ENCODE measurements around the gene TSSK6. TPM values are rescaled to one million over a fixed set of nuclear protein-coding genes. Genes with fewer than 3 reads are reported as not detected.
A peak's percentile ranks its signal among the peaks of the same experiment; 100 is the strongest.

Gene TSSK6
- total and polyA plus RNA-seq, 2 donors = 1.2 to 3.0 TPM

DNA sequence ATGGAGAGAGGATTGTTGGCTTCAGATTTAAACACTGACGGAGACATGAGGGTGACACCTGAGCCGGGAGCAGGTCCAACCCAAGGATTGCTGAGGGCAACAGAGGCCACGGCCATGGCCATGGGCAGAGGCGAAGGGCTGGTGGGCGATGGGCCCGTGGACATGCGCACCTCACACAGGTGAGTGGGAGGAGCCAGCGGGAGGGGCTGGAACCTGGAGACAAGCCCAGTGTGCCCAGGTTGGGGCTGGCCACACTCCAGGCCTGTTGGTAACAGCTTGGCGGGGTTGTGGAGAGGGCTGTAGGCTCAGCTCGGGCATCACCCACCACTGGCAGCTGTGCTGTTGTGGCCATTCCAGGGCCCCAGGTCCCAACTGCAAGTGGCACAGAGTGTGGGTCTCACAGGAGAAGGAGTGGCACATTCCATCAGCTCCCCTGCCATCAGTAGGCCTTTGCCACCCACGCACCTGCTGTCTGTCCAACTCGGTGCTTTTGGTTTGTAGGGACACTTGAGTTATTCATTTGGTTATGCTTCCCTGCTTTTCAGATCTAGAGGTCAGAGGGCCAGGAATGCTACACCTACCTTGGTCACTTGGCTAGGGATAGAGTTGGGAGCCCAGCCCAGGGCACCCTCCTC, 49.8 kb downstream of the TSSK6 start:
- Histone ChIP-seq H3K27ac (ENCODE audit: low read depth in 1 of 2, low read length in 1 of 2) (no peak overlapping the region), H3K4me3 (ENCODE audit: low read length in 2 of 2) (no peak overlapping the region)

DNA sequence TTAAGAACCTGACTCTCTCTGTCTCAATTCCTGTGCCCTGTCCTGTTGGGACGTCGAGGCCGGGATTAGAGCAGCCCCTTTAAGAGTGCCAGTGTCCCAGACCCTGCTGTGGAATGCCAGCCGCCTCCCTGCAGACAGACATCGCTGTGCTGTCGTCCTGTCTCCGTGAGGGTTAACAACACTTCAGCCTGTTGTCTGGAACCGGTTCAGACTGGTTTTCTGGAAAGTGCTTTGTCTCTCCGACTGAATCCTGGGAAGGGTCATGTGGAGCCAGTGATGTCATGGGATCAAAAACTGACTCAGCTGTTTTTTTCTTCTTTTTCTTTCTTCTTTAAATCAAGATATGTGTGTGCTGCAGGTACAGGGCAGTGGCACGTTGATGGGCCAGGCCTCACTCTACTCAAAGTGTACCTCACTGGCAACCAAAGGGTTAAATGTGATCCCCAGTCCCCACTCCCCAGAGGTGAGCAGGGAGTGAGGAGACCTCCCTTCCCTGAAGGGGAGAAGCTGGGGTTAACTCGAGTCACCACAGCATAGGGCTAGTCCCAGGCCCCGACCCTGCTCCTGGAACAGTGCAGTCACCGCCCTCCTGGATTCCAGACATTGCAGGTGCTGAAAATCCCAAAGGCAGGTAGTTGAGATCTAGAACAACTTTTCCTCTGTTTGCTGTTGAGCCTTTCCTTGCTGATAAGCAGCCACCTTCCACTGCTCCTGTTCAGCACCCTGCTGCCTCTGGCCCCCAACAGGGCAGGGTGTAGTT, 50.8 kb downstream of the TSSK6 start:
- Histone ChIP-seq H3K9me3 (ENCODE audit: control insufficient read depth in 2 of 2, insufficient read depth in 1 of 2, low read length in 1 of 2) (peaks cover 16 to 35% of the 10 kb centered on the region in 2 donors), H3K27ac (ENCODE audit: low read depth in 1 of 2, low read length in 1 of 2) (peak overlapping the region in 1 of 2 donors; percentile 46), H3K36me3 (ENCODE audit: control insufficient read depth in 2 of 2, insufficient read depth in 2 of 2, low read length in 1 of 2) (peaks cover 40 to 51% of the 10 kb centered on the region in 2 donors), H3K27me3 (ENCODE audit: control insufficient read depth in 2 of 2, insufficient read depth in 1 of 2, low read length in 1 of 2) (no peaks in the 10 kb centered on the region), H3K4me3 (ENCODE audit: low read length in 2 of 2) (no peak overlapping the region), H3K4me1 (ENCODE audit: control insufficient read depth in 2 of 2, insufficient read depth in 2 of 2, low read length in 2 of 2) (peaks cover 37 to 53% of the 10 kb centered on the region in 2 donors)
- 93% methylated on average over 13 of the region's 13 CpGs for WGBS
- DNase-seq (ENCODE audit: low read depth in 6 of 9, low spot score in 9 of 9) = no peak

More for the DNA sequence above, 49.8 kb downstream of the TSSK6 start:
- Histone ChIP-seq H3K9me3 (ENCODE audit: control insufficient read depth in 2 of 2, insufficient read depth in 1 of 2, low read length in 1 of 2) (peaks cover 16 to 30% of the 10 kb centered on the region in 2 donors), H3K4me1 (ENCODE audit: control insufficient read depth in 2 of 2, insufficient read depth in 2 of 2, low read length in 2 of 2) (peaks cover 27 to 43% of the 10 kb centered on the region in 2 donors), H3K36me3 (ENCODE audit: control insufficient read depth in 2 of 2, insufficient read depth in 2 of 2, low read length in 1 of 2) (peaks cover 41 to 51% of the 10 kb centered on the region in 2 donors), H3K27me3 (ENCODE audit: control insufficient read depth in 2 of 2, insufficient read depth in 1 of 2, low read length in 1 of 2) (no peaks in the 10 kb centered on the region)
- no peak for DNase-seq (ENCODE audit: low read depth in 6 of 9, low spot score in 9 of 9)
- WGBS = 98% methylated on average over 12 of the region's 12 CpGs

Other genes starting within 250 kb of the TSSK6 start
- 0.09 TPM for gene TM6SF2, start 242.2 kb downstream of the TSSK6 start, total RNA-seq
- 0.07 TPM for gene TM6SF2, start 242.2 kb downstream of the TSSK6 start, polyA plus RNA-seq
- 31.8 TPM for gene SUGP1, start 195.0 kb downstream of the TSSK6 start, total RNA-seq
- gene SUGP1, start 195.0 kb downstream of the TSSK6 start, polyA plus RNA-seq = 62.7 TPM
- 16.9 TPM for gene MAU2, start 194.7 kb downstream of the TSSK6 start, total RNA-seq
- 29.8 TPM for gene MAU2, start 194.7 kb downstream of the TSSK6 start, polyA plus RNA-seq
- gene GATAD2A, start 109.9 kb downstream of the TSSK6 start, total RNA-seq = 24.9 TPM
- gene GATAD2A, start 109.9 kb downstream of the TSSK6 start, polyA plus RNA-seq = 20.9 TPM
- 433 TPM for gene NDUFA13, start 677 bp upstream of the TSSK6 start, total RNA-seq
- 219 TPM for gene NDUFA13, start 677 bp upstream of the TSSK6 start, polyA plus RNA-seq
- gene YJEFN3, start 13.4 kb upstream of the TSSK6 start, total RNA-seq = 1.0 TPM
- 37.1 TPM for gene YJEFN3, start 13.4 kb upstream of the TSSK6 start, polyA plus RNA-seq
- gene CILP2, start 22.7 kb upstream of the TSSK6 start, total RNA-seq = 0.09 TPM
- gene CILP2, start 22.7 kb upstream of the TSSK6 start, polyA plus RNA-seq = 0.23 TPM
- 4.1 TPM for gene PBX4, start 103.1 kb upstream of the TSSK6 start, total RNA-seq
- 26.7 TPM for gene PBX4, start 103.1 kb upstream of the TSSK6 start, polyA plus RNA-seq
- 5.9 TPM for gene LPAR2, start 112.7 kb upstream of the TSSK6 start, total RNA-seq
- 53.8 TPM for gene LPAR2, start 112.7 kb upstream of the TSSK6 start, polyA plus RNA-seq
- 16.6 TPM for gene GMIP, start 128.1 kb upstream of the TSSK6 start, total RNA-seq
- gene GMIP, start 128.1 kb upstream of the TSSK6 start, polyA plus RNA-seq = 37.3 TPM
- 15.1 TPM for gene ATP13A1, start 148.1 kb upstream of the TSSK6 start, total RNA-seq
- gene ATP13A1, start 148.1 kb upstream of the TSSK6 start, polyA plus RNA-seq = 59.1 TPM
- 37.8 TPM for gene ZNF101, start 153.3 kb upstream of the TSSK6 start, total RNA-seq
- gene ZNF101, start 153.3 kb upstream of the TSSK6 start, polyA plus RNA-seq = 66.6 TPM
- gene ZNF14, start 217.6 kb upstream of the TSSK6 start, total RNA-seq = 5.9 TPM
- gene ZNF14, start 217.6 kb upstream of the TSSK6 start, polyA plus RNA-seq = 9.7 TPM

Measured in thymus (tissue), 11 donors.